Cerebellar nuclear complex (tissue), 1 donor: ENCODE results near the gene IQSEC1.

ENCODE experiments used
- DNase-seq, 2 experiments: peaks; one replicate each; lab custom pipeline; 2025; lab: John Stamatoyannopoulos, UW

The IQSEC1 gene

DNA sequence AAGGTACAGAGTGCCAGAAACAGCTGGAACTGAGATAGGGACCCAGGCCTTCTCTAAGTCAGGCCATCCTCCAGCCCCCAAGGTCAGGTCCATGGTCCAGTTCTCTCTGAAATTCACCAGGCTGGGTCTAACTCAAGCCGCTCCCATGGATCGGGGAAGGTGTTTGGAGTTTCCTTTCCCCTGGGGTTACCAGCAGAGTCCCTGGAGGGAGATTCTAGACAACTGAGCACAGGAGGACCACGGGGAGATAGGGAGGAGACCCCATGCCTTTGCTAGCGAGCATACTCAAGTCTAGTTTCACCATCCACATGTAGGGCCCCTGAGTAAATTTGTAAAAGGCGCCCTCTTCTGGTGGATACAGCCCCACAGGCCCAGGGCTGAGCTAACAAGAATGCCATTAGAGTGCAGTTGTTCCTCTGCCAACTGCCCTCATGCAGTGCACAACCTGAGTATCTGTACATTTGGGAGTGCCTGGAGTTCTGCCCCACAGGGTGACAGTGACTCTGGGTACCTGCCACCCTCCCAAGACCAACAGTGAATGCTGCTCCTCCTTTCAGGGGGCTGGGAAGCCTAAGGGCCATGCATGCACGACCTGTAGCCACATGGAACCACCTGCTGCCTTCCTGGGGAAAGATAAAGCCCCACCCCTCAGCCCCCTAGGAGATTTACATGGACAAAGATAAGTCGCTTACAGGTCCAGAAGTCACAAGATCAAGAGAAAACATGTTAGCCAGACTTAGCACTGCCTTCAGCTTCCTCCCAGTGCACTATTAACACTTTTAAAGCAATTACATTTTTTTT lies 89.0 kb downstream of the IQSEC1 start:
- DNase-seq = no peak

DNA sequence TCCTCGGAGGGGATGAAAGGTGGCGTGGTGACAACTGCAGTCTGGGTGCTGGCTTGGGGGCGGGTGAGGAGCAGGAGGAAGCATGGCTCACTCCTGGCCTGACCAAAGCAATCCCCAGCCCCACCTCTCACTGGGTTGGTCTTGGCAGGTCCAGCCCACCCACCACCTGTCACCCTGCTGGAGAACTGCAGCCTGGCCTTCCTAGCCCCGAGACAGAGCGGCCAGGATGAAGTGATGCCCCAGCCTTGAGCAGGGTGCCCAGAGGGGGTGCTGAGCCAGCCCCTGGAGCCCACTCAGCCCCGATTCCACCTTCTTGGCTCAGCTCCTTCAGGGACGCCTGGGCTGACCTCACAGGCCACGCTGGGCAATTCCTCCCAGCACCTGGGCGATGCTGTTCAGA lies 89.9 kb downstream of the IQSEC1 start:
- DNase-seq = no peak

DNA sequence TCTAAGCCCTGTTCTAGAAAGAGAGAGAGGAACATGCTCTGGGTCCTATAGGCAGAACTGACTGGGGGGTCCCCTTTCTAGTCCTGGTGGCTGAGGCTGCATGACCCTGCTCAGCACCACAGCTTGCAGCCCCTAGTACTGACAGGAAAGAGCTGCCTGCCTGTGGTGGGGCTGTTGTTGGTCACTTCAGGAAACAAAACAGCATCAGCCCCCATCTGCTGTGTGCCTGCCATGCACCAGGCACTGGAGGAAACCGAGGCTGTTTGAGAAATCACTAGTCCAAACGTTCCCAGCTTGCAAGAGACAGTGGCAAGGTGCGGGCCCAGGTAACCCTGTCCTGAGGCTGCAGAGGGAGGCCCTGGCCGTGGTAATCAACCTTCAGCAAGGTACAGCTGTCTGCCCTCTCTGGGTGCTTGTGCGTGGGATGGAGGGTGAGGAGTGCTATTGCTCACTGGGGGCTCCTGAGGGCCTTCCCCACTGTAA lies 90.6 kb downstream of the IQSEC1 start:
- no peak for DNase-seq

DNA sequence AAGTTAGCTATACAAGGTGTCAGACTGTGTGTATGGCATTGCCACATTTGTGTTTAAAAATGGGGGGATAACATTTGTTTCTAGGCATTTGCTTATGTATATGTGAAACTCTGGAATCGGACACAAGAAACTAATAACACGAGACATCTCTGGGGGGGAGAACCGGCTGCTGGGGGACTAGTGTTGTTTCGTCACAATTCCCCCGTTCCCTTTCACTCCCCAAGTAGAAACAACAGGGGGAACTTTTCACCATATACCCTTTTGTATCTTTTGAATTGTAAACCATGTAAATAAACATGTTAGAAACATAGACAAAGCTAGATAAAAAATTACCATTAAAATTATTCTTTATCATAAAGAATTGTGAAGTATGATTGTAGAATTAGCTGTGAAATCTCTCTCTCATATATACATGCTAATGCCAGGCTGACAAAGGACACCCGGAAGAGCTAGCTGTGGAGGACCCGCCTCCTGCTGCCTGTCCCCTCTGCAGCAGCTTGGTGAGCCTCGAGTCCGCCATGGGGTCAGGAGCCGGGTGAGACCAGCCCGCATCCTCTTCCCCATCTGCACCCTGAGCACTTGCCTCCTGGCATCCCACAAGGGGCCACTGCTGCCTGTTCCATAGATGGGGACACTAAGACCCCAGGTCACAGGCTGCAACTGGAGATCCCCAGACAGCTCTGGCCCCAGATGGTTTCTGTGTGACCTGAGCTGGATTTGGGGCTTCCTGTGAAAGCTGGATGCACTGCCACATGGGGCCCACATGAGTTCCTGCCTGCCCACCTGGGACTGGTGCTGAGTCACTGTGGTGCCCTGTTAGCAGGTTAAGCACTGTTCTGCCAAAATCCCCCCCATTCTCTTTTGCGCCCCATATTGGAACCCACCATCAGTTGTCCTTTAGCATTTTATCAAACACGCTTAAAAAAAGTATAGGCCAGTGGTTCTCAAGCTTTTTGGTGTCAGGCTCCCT lies 91.6 kb downstream of the IQSEC1 start:
- no peak for DNase-seq

DNA sequence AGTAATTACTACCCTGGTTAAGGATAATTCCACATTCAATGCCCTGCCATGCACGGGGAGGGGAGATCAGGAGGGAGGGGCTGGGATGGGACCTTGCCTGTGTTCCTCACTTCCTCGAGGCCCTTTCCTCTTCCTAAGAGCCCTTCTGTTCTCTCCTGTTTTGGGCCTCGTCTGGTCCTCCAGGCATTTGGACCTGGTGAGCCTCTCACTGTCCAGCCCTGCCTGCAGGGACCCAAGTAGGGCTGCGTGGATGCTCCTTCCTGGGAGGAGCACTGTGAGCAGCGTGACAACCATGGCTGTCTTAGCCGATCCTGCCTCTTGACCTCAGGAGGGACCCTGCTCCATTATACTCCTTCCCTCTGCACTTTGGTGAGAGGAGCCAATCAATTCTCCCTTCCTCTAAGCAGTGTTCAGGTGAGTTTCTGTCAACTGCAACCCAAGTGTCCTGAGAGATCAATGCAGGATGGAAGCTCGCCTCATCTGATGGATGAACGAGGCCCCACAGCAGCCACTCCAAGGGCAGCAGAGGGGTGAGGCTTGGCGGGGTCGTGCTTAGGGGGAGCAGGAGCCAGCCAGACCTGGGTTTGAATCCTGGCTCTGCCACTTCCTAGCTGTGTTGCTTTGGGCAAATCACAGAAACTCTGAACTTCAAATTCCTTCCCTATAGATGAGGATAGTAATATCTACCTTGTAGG lies 92.5 kb downstream of the IQSEC1 start:
- DNase-seq = no peak

DNA sequence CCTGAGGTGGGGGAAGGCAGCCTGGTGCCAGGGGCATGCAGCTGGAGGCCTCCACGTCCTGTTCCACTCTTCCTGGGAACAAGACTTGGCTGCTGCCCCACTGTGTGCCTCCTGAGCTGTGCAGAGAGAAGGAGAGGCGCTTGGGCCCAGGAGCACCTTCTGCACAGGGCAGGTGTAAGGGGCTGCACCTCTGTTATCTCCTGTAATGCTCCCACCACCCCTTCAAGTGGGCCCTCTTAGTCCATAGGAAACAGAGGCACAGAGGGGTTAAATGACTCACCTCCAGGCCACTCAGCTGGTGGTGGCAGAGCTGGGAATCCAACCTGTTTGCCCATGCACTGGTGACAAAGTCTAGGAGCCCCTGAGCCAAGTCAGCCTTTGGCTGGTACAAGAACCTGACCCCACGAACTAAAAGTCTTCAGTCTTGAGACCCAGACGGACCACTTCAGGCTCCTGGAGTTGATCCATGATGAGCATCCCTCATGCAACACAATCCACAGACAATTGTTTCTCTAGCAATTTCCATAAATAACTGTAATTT lies 93.2 kb downstream of the IQSEC1 start:
- DNase-seq = no peak

DNA sequence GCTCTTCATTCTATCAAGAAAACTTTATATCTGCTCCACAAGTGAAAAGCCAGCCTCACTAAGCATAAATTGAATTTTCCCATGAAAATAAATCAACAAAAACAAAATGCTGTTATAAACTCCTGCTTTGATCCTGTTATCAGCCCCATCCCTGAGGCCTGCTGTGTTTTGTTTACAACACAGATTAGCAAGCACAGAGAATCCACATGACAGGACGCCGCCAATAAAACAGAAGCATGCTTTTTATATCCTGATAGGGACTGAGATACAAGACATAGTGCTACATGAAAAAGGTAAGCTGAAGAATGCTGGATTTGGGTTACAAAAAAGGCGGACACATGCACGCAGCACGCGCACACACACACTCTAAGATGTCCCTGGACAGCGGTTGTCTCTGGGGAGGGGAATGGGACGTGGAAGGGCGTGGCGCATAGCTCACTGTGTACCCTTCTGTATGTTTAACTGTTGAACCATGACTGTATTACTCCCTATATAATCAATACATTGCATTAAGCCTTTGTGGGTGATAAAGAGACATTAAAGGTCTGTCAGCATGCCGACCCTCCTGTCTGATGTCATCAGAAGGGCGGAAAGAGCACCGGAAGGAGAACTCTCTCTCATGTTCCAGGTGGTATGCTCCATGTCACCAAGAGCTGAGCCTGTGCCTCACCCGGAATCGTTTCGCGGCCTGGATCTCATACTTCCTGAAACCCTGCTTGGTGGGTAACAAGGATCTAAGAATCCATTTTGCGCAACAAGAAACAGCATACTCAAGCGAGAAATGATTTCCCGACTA lies 93.9 kb downstream of the IQSEC1 start:
- no peak for DNase-seq

DNA sequence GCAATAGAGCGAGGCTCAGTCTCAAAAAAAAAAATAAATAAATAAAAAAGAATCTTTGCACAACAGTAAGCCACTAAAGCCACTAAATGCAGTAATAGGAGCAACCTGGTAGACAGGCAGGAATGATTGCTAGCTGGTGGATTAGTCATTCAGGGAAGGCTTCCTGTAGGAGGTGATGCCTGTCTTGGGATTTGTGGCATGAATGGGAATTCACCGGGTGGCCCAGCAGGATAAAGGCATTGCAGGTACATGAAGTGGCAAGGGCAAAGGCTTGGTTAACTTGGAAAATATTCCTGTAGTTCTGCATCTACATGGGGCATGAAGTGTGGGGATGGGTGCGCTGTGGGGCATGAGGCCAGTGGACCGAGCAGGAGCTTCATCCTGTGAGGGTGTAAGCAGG lies 94.5 kb downstream of the IQSEC1 start:
- DNase-seq = no peak

DNA sequence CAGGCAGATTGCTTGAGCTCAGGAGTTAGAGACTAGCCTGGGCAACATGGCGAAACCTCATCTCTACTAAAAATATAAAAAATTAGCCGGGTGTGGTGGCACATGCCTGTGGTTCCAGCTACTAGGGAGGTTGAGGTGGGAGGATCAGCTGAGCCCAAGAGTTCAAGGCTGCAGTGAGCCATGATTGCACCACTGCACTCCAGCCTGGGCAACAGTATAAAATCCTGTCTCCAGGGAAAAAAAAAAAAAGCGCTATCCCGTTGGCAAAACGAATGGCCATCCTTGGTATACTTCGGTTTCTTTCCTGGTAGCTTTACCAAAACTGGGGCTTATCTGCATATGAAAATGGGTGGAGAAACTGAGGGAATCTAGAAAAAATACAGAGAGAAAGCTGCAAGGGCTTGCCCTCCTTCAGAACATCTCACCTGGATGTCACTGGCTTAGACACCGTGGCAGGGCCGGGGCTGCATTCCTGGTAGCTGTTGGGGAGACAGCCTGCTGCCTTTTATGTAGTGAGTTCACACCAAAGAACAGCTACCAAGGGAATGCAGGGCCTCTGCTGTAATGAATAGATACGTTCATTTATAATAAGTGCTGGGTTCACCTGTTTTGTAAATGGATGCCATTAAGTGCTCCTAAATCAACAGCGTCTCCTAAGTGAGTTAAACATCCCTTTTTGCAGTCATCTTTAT lies 96.0 kb downstream of the IQSEC1 start:
- no peak for DNase-seq

DNA sequence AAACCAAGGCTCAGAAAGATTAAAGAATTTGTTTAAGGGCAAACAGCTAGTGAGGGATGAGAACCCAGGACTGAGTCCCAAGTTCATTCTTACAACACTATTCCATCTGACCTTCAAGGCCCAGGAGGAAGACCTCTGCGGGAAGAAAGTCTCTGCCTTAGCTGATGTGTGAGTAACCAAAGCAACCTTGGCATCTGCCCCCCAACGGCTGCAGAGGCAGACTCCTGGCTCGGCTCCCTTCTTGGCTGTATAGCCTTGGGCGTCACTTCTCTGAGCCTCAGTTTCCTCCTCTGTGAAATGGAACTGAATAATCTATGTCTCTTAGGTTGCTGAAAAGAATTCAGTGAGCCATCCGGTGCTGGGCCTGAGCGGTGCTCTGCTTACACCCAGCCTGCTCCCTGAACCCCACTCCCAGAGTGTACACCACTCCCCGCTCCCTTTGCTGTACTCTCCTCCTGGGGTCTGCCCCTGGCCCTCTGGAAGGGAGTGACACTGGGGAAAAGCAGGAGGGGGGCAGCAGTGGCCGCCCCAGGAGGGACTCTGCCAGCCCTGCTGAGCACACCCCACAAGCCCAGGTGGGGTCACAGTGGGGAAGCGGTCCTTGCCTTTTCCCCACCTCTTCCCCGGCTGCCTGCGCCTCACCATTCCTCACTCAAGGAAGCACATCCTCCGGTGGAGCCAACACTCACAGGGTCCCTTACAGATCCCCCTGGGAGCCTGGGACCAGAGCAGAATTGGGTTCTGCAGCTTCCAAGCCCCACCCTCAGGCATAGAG lies 97.3 kb downstream of the IQSEC1 start:
- DNase-seq = no peak

DNA sequence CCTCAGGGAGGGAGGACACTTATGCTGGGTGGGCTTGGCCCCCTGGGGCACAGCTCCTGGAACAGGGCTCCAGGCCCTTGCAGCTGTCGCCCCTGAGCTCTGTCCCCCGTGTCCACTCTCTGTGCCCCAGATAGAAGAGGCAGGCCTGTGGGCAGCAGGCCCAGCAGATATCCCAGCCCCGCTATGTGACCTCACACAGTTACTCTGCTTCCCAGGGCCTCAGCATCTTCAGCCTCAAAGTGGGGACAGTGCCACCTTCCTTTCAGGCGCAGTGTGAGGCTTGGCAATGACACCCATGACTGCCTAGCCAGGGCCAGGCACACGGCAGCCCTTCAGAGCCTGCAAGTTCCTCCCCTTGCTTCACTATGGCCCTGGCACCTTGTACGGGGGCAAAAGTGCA lies 98.4 kb downstream of the IQSEC1 start:
- no peak for DNase-seq

DNA sequence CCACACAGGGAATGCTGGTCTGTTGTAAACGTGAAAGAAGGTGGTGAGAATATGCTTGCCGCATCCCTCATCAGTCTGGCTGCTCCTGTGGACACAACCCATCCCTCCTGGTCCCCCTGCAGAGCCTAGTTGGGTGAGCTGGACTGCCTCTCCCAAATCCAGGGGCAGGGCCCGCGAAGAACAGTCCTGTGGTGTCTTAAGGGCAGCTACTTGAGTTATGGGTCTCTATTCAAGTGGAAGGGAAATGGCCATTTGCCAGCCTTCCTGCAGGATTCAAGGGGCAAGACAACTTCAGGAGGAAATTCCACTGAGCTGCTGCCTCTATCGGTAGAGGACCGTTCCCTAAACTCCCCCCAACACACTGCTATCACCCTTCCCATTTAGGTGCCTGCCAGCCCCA lies 98.9 kb downstream of the IQSEC1 start:
- no peak for DNase-seq

DNA sequence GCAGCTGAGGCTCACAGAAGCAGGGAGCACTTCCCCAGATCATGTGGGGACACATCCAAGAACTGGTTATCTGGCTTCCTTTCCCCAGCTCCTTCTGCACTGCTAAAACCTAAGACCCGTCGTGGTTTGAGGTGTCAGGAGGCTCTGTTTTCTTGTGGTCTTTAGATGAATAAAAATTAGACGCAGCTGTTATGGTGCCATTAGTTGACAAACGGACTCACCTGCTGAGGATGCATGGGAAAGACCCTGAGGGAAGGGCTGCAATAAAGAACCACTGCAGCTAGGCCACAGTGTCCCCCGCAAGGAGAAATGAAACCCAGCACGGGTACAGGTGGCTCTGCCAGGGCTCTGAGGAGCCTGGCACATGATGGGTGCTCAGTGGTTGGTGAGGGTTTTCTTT lies 99.4 kb downstream of the IQSEC1 start:
- DNase-seq = no peak

DNA sequence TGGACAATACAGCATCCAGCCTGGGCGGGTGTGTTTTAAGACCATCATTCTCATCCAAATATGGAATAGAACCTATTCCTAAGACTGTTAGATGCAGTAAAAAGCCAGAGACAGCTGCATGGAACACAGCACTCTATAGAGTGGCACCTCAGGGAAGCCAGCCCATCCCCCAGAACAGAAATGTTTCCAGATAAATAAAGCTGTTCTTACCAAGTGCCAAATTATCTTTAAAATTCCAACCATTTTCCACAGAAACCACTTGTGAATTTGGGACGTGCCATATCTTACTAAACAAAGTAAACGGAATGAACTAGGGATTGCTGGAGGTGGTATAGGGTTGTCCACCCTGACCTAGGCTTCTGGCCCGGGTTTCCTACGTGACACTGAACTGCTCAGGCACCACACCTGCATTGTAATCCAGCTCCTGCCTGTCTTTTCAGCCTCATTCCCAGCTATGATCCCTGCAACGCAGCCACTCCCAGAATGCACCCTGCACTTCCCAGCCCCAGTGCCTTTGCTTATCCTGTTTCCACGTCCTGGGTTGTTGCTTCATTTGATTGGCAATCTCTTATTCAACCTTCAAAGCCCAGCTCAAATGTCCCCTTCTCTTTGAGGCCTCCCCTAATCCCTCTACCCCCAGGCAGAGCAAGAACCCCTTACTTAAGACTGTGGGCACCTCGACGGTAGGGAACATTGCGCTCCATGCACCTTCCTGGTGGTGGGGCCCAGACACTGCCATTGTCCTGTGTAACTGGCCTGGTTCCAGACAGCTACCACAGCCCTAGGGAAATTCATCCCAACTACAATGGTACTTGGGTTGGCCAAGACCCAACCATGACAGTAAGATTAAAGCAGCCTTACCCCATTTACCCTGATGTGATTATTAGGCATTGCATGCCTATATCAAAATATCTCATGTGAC lies 100.2 kb downstream of the IQSEC1 start:
- DNase-seq = no peak

DNA sequence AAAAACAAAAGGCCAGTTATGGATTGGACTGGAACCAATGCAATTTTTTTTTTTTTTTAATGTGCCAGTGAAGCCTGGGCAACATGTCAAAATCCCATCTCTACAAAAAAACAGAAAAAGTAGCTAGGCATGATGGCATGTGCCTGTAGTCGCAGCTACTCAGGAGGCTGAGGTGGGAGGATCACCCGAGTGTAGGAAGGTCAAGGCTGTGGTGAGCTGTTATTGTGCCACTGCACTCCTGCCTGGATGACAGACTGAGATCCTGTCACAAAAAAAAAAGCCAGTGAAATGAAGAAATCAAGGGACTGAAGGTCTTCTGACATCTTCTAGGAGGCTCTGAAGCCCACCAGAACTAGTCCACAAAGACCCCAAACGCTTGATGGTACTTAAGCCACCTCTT lies 101.2 kb downstream of the IQSEC1 start:
- DNase-seq = no peak

DNA sequence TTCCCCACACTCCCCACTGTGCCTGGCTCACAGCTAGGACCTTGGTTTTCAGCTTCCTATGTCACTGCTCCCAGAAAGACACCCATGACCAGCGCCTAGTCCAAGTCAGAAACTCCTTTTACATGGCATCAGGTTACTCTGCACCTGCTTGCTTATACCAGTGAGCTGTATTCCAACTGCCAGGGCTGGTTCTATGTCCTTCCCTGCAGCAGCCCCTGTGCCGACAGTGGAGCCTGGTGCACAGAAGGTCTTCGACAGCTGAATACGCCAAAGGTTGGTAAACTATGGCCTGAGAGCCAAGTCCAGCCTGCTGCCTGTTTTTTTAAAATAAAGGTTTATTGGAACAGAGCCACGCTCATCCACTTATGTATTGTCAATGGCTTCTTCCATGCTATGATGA lies 102.5 kb downstream of the IQSEC1 start:
- no peak for DNase-seq

DNA sequence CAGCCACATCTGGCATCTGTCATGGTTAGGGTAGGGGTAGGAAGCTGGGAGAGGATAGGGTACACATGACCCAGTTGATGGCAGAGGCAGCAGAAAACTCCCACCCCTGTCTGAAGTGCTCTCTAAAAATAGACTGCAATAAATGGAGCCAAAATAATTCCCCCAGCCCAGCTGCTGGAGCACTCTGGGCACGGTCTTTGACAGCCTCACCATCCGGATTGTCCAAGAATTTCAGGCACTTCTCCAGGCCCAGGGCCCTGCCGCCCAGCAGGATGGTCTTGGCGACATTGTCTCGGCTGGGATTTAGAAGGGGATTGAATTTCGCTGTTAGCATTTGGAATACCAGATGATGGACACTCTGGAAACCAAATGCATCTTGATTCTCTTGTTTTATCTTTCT lies 103.7 kb downstream of the IQSEC1 start:
- no peak for DNase-seq

DNA sequence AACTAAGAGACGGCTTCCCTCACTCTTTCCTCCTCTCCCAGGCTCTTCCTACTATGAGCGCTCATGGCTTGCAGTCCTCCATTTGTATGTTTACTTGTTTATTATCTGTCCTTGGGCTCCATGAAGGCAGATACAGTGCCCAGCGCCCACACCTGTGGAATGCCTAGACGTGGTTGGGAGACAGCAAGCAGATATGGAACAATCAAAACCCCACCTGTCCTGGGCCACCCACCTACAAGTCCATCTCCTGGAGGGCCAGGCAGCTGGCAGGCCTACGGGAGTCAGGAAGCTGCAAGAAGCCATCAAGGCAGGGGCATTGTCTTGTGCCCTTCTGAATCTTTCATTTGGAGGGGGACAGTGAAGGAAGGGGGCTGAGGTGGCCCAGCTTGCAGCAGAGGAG lies 104.7 kb downstream of the IQSEC1 start:
- no peak for DNase-seq
